GM12892 (cell line): ENCODE results near the gene TIE1.

Experiments
- DNase-seq: peaks from one replicate; pipeline ENCODE4 v3.0.0; 2011; ENCODE audit not compliant: insufficient read length
- FAIRE-seq: peaks from 2 replicates; lab custom pipeline; 2011; peaks lifted over from hg19 to GRCh38; lab: Jason Lieb, UNC
- POLR2A ChIP-seq: IDR thresholded peaks from 2 replicates; pipeline ENCODE4 v1.6.1; 2011; ENCODE audit warnings: low read depth, low read length, control low read depth
- POLR2AphosphoS5 ChIP-seq: IDR thresholded peaks from 2 replicates; pipeline ENCODE4 v1.6.1; 2011; ENCODE audit warnings: low read depth, low read length, control low read depth
- TAF1 ChIP-seq: IDR thresholded peaks from 2 replicates; pipeline ENCODE4 v1.6.1; 2011; ENCODE audit warnings: low read depth, mild to moderate bottlenecking, control low read depth, low read length, borderline replicate concordance

The TIE1 gene

GRCh38 chr1:43351421-43352350, 50.9 kb downstream of the TIE1 start:
- FAIRE-seq (no peak), DNase-seq (no peak)
- no peak for TF ChIP-seq POLR2AphosphoS5
- TF ChIP-seq TAF1, result no peak
- no peak for TF ChIP-seq POLR2A

GRCh38 chr1:43352351-43352705, 51.5 kb downstream of the TIE1 start:
- DNase-seq (no peak), FAIRE-seq (no peak)
- no peak for TF ChIP-seq POLR2AphosphoS5
- TF ChIP-seq TAF1, result no peak
- TF ChIP-seq POLR2A, result no peak

- no peak for FAIRE-seq
- DNase-seq, result no peak
- TF ChIP-seq TAF1 (no peak), POLR2AphosphoS5 (no peak), POLR2A (no peak)
Measured at GRCh38 chr1:43352881-43353280, 52.1 kb downstream of the TIE1 start.

GRCh38 chr1:43354471-43354870, 53.7 kb downstream of the TIE1 start:
- no peak for TF ChIP-seq POLR2A
- TF ChIP-seq TAF1, result no peak
- no peak for TF ChIP-seq POLR2AphosphoS5
- no peak for FAIRE-seq
- no peak for DNase-seq

GRCh38 chr1:43354936-43355335, 54.2 kb downstream of the TIE1 start:
- FAIRE-seq, result no peak
- TF ChIP-seq POLR2A, result no peak
- TF ChIP-seq POLR2AphosphoS5, result no peak
- TF ChIP-seq TAF1, result no peak
- no peak for DNase-seq

- TF ChIP-seq TAF1 (no peak), POLR2A (no peak), POLR2AphosphoS5 (no peak)
- DNase-seq (no peak), FAIRE-seq (no peak)
Measured at GRCh38 chr1:43357251-43357650, 56.5 kb downstream of the TIE1 start.

- FAIRE-seq (peak; percentile 70), DNase-seq (peak; percentile 39)
- no peak for TF ChIP-seq POLR2AphosphoS5
- TF ChIP-seq TAF1, result 0 out of 2 replicates have a peak, but pooled peaks have one; percentile 45
- TF ChIP-seq POLR2A, result peak; percentile 72
Measured at GRCh38 chr1:43358121-43358745, 57.5 kb downstream of the TIE1 start.

GRCh38 chr1:43358746-43359693, 58.2 kb downstream of the TIE1 start, which contains the start of gene CDC20:
CDC20 (plus strand) TSS chr1:43358981; CDS start chr1:43359216, 235 bp downstream.
- TF ChIP-seq POLR2A, result peak; percentile 66
- 0 out of 2 replicates have a peak, but pooled peaks have one; percentile 44 for TF ChIP-seq POLR2AphosphoS5
- no peak; the same call in 1 of the 2 replicates for TF ChIP-seq TAF1
- DNase-seq, result peak; percentile 91
- FAIRE-seq, result peak; percentile 96

- FAIRE-seq (no peak), DNase-seq (no peak)
- no peak for TF ChIP-seq TAF1
- TF ChIP-seq POLR2AphosphoS5, result no peak
- TF ChIP-seq POLR2A, result no peak
Measured at GRCh38 chr1:43359696-43360095, 58.9 kb downstream of the TIE1 start.

GRCh38 chr1:43360616-43361015, 59.8 kb downstream of the TIE1 start:
- FAIRE-seq (no peak), DNase-seq (no peak)
- TF ChIP-seq POLR2AphosphoS5, result peak; percentile 19; the same call in 1 of the 2 replicates
- no peak for TF ChIP-seq TAF1

- TF ChIP-seq TAF1 (no peak), POLR2A (no peak), POLR2AphosphoS5 (no peak)
- FAIRE-seq, result no peak
- no peak for DNase-seq
Measured at GRCh38 chr1:43363283-43363934, 62.6 kb downstream of the TIE1 start.

- no peak for TF ChIP-seq TAF1
- no peak for TF ChIP-seq POLR2AphosphoS5
- TF ChIP-seq POLR2A, result no peak; the same call in 1 of the 2 replicates
- FAIRE-seq (no peak), DNase-seq (no peak)
Measured at GRCh38 chr1:43363935-43364525, 63.2 kb downstream of the TIE1 start.
